Urinary bladder (tissue), 4 donors: ENCODE results near the gene TNNC1. TPM values are rescaled to one million over a fixed set of nuclear protein-coding genes. Genes with fewer than 3 reads are reported as not detected.

Experiments used
- DNase-seq: peaks from one replicate; pipeline ENCODE4 v3.0.0-alpha.2; 2015; ENCODE audit errors: extremely low spot score
- H3K27ac ChIP-seq: one replicate; pipeline ENCODE4 v1.5.1; 2013; ENCODE audit warnings: low read depth, mild to moderate bottlenecking, moderate library complexity
- H3K36me3 ChIP-seq: one replicate; pipeline ENCODE4 v1.6.1; 2013; ENCODE audit warnings: mild to moderate bottlenecking, moderate library complexity; ENCODE audit not compliant: insufficient read depth
- H3K4me1 ChIP-seq: one replicate; pipeline ENCODE4 v1.6.1; 2013; ENCODE audit warnings: mild to moderate bottlenecking, moderate library complexity; ENCODE audit not compliant: insufficient read depth
- H3K4me3 ChIP-seq: one replicate; pipeline ENCODE4 v1.5.1; 2013; ENCODE audit warnings: low read depth, low read length
- WGBS: extraction: QIAGEN DNeasy Blood & Tissue Kit; methylation state at CpG from one replicate; pipeline ENCODE4 v1.1.7; 2013; 5-methylcytosine and 5-hydroxymethylcytosine counted together
- polyA plus RNA-seq: library from polyadenylated mRNA; stranded (reverse); fragments of 200-250 nt; gene quantifications from one replicate; pipeline ENCODE4 v1.2.3, GENCODE V29; 2013
- total RNA-seq: library from RNA; depleted of rRNA; stranded (reverse); fragments of >200 nt; gene quantifications from one replicate; pipeline ENCODE4 v1.2.3, GENCODE V29; 2014
- donor health status: healthy with polysubstance abuse.
- donor health status: healthy.

TNNC1 gene
- total and polyA plus RNA-seq, 2 donors, result 3.1 to 68.4 TPM

GRCh38 chr3:52405601-52406110 is 48.2 kb downstream of the TNNC1 start:
- H3K4me1 ChIP-seq, result no peaks in the 10 kb centered on the region
- WGBS, result 88% methylated on average over 4 of the region's 4 CpGs
- H3K36me3 ChIP-seq, result peaks cover 5% of the 10 kb centered on the region
- no peak overlapping the region for H3K27ac ChIP-seq
- DNase-seq, result no peak
- no peak overlapping the region for H3K4me3 ChIP-seq

GRCh38 chr3:52405066-52405465 is 48.8 kb downstream of the TNNC1 start:
- H3K4me3 ChIP-seq, result no peak overlapping the region
- WGBS, result 93% methylated on average over 6 of the region's 6 CpGs
- DNase-seq, result no peak
- no peak overlapping the region for H3K27ac ChIP-seq
- H3K4me1 ChIP-seq, result no peaks in the 10 kb centered on the region
- peaks cover 5% of the 10 kb centered on the region for H3K36me3 ChIP-seq

GRCh38 chr3:52404391-52404790 is 49.5 kb downstream of the TNNC1 start:
- WGBS, result 91% methylated on average over 10 of the region's 10 CpGs
- Histone ChIP-seq H3K4me1 (no peaks in the 10 kb centered on the region), H3K27ac (no peak overlapping the region), H3K4me3 (no peak overlapping the region), H3K36me3 (peaks cover 5% of the 10 kb centered on the region)
- no peak for DNase-seq

- no peak for DNase-seq
- H3K36me3 ChIP-seq, result peaks cover 5% of the 10 kb centered on the region
- no peaks in the 10 kb centered on the region for H3K4me1 ChIP-seq
- no peak overlapping the region for H3K4me3 ChIP-seq
- WGBS, result 89% methylated on average over 3 of the region's 3 CpGs
- no peak overlapping the region for H3K27ac ChIP-seq
These were observed 49.9 kb downstream of the TNNC1 start for GRCh38 chr3:52403955-52404354.

- Histone ChIP-seq H3K27ac (no peak overlapping the region), H3K36me3 (peaks cover 5% of the 10 kb centered on the region), H3K4me1 (no peaks in the 10 kb centered on the region), H3K4me3 (no peak overlapping the region)
- 94% methylated on average over 19 of the region's 19 CpGs for WGBS
- DNase-seq, result no peak
These were observed 50.5 kb downstream of the TNNC1 start for GRCh38 chr3:52403271-52403841.

- Histone ChIP-seq H3K27ac (no peak overlapping the region), H3K4me3 (no peak overlapping the region), H3K36me3 (peaks cover 5% of the 10 kb centered on the region), H3K4me1 (no peaks in the 10 kb centered on the region)
- no peak for DNase-seq
- WGBS, result 94% methylated on average over 11 of the region's 11 CpGs
These were observed 51.1 kb downstream of the TNNC1 start for GRCh38 chr3:52402706-52403270.

- Histone ChIP-seq H3K27ac (no peak overlapping the region), H3K4me3 (no peak overlapping the region), H3K4me1 (no peaks in the 10 kb centered on the region), H3K36me3 (peaks cover 5% of the 10 kb centered on the region)
- WGBS, result 92% methylated on average over 16 of the region's 16 CpGs
- DNase-seq, result no peak
These were observed 51.7 kb downstream of the TNNC1 start for GRCh38 chr3:52402101-52402521.

- Histone ChIP-seq H3K4me1 (no peaks in the 10 kb centered on the region), H3K4me3 (no peak overlapping the region), H3K27ac (no peak overlapping the region), H3K36me3 (peaks cover 5% of the 10 kb centered on the region)
- DNase-seq, result no peak
- WGBS, result 98% methylated on average over 1 of the region's 1 CpG
These were observed 52.3 kb downstream of the TNNC1 start for GRCh38 chr3:52401551-52401950.

Other genes with a start within 250 kb of the TNNC1 start
- gene TLR9, start 228.4 kb downstream of the TNNC1 start, total RNA-seq, result 0.11 TPM
- 0.33 TPM for gene TLR9, start 228.4 kb downstream of the TNNC1 start, polyA plus RNA-seq
- gene TWF2, start 214.9 kb downstream of the TNNC1 start, total RNA-seq, result 36.7 TPM
- gene TWF2, start 214.9 kb downstream of the TNNC1 start, polyA plus RNA-seq, result 75.3 TPM
- gene PPM1M, start 208.3 kb downstream of the TNNC1 start, total RNA-seq, result 12.3 TPM
- gene PPM1M, start 208.3 kb downstream of the TNNC1 start, polyA plus RNA-seq, result 27.1 TPM
- 70.2 TPM for gene WDR82, start 175.4 kb downstream of the TNNC1 start, total RNA-seq
- gene WDR82, start 175.4 kb downstream of the TNNC1 start, polyA plus RNA-seq, result 73.7 TPM
- 4.2 TPM for gene GLYCTK, start 166.2 kb downstream of the TNNC1 start, total RNA-seq
- gene GLYCTK, start 166.2 kb downstream of the TNNC1 start, polyA plus RNA-seq, result 7.7 TPM
- gene DNAH1, start 137.7 kb downstream of the TNNC1 start, total RNA-seq, result 3.5 TPM
- gene DNAH1, start 137.7 kb downstream of the TNNC1 start, polyA plus RNA-seq, result 2.2 TPM
- gene BAP1, start 44.0 kb downstream of the TNNC1 start, total RNA-seq, result 32.4 TPM
- 62.7 TPM for gene BAP1, start 44.0 kb downstream of the TNNC1 start, polyA plus RNA-seq
- gene PHF7, start 43.4 kb downstream of the TNNC1 start, total RNA-seq, result 5.3 TPM
- gene PHF7, start 43.4 kb downstream of the TNNC1 start, polyA plus RNA-seq, result 6.8 TPM
- gene SEMA3G, start 8.9 kb downstream of the TNNC1 start, total RNA-seq, result 7.6 TPM
- gene SEMA3G, start 8.9 kb downstream of the TNNC1 start, polyA plus RNA-seq, result 28.5 TPM
- 83.6 TPM for gene NISCH, start 1.6 kb upstream of the TNNC1 start, total RNA-seq
- gene NISCH, start 1.6 kb upstream of the TNNC1 start, polyA plus RNA-seq, result 85.3 TPM
- 73.5 TPM for gene STAB1, start 41.3 kb upstream of the TNNC1 start, total RNA-seq
- gene STAB1, start 41.3 kb upstream of the TNNC1 start, polyA plus RNA-seq, result 91.8 TPM
- 32.9 TPM for gene NT5DC2, start 79.8 kb upstream of the TNNC1 start, total RNA-seq
- gene NT5DC2, start 79.8 kb upstream of the TNNC1 start, polyA plus RNA-seq, result 63.8 TPM
- gene UQCC5, start 82.6 kb upstream of the TNNC1 start, total RNA-seq, result 5.7 TPM
- 38.4 TPM for gene UQCC5, start 82.6 kb upstream of the TNNC1 start, polyA plus RNA-seq
- gene PBRM1, start 231.9 kb upstream of the TNNC1 start, total RNA-seq, result 125 TPM
- 25.1 TPM for gene PBRM1, start 231.9 kb upstream of the TNNC1 start, polyA plus RNA-seq
- 163 TPM for gene GNL3, start 232.0 kb upstream of the TNNC1 start, total RNA-seq
- gene GNL3, start 232.0 kb upstream of the TNNC1 start, polyA plus RNA-seq, result 47.0 TPM